H9 (cell line): ENCODE results near the gene CAMK1. TPM values are rescaled to one million over a fixed set of nuclear protein-coding genes. Genes with fewer than 3 reads are reported as not detected.

ENCODE experiments used
- DNase-seq: peaks from one replicate; pipeline ENCODE4 v3.0.0-alpha.2; 2017
- H2AFZ ChIP-seq: one replicate; pipeline ENCODE4 v1.6.1; 2013; ENCODE audit warnings: mild to moderate bottlenecking, low read length, control low read depth, moderate library complexity
- H2AK5ac ChIP-seq: 2 replicates; pipeline ENCODE4 v1.6.1; 2013; ENCODE audit warnings: low read length, control low read depth, mixed read lengths; ENCODE audit not compliant: insufficient read length
- H2BK120ac ChIP-seq: one replicate; pipeline ENCODE4 v1.6.1; 2013; ENCODE audit warnings: low read depth, mild to moderate bottlenecking, low read length, control low read depth, inconsistent platforms; ENCODE audit not compliant: poor library complexity, severe bottlenecking
- H2BK12ac ChIP-seq: 2 replicates; pipeline ENCODE4 v1.6.1; 2013; ENCODE audit warnings: low read length, control low read depth, mixed read lengths, low read depth; ENCODE audit not compliant: insufficient read length
- H2BK15ac ChIP-seq: 2 replicates; pipeline ENCODE4 v1.6.1; 2013; ENCODE audit warnings: low read depth, low read length, control low read depth
- H2BK20ac ChIP-seq: one replicate; pipeline ENCODE4 v1.6.1; 2013; ENCODE audit warnings: low read depth, mild to moderate bottlenecking, low read length, control low read depth, inconsistent platforms; ENCODE audit not compliant: poor library complexity, severe bottlenecking
- H2BK5ac ChIP-seq: 2 replicates; pipeline ENCODE4 v1.6.1; 2013; ENCODE audit warnings: low read length, control low read depth, mixed read lengths; ENCODE audit not compliant: insufficient read length
- H3K14ac ChIP-seq: 2 replicates; pipeline ENCODE4 v1.6.1; 2013; ENCODE audit warnings: low read length, control low read depth; ENCODE audit not compliant: insufficient read depth
- H3K18ac ChIP-seq: 2 replicates; pipeline ENCODE4 v1.6.1; 2013; ENCODE audit warnings: low read depth, mild to moderate bottlenecking, mixed read lengths, low read length, control low read depth; ENCODE audit not compliant: insufficient read length
- H3K23ac ChIP-seq: 2 replicates; pipeline ENCODE4 v1.6.1; 2013; ENCODE audit warnings: low read length, control low read depth, mixed read lengths, low read depth; ENCODE audit not compliant: insufficient read length
- H3K23me2 ChIP-seq: 2 replicates; pipeline ENCODE4 v1.6.1; 2013; ENCODE audit warnings: low read depth, mild to moderate bottlenecking, mixed read lengths, low read length, control low read depth; ENCODE audit not compliant: insufficient read length, poor library complexity, severe bottlenecking
- H3K27ac ChIP-seq: 2 replicates; pipeline ENCODE4 v1.5.1; 2013; ENCODE audit warnings: low read length, control low read depth, mixed read lengths, low read depth; ENCODE audit not compliant: insufficient read length
- H3K27me3 ChIP-seq: 2 replicates; pipeline ENCODE4 v1.6.1; 2013; ENCODE audit warnings: low read length, control low read depth, inconsistent platforms; ENCODE audit not compliant: insufficient read depth
- H3K4ac ChIP-seq: 2 replicates; pipeline ENCODE4 v1.6.1; 2013; ENCODE audit warnings: low read depth, mild to moderate bottlenecking, control low read depth, inconsistent platforms, low read length, moderate library complexity
- H3K4me1 ChIP-seq: 2 replicates; pipeline ENCODE4 v1.6.1; 2013; ENCODE audit warnings: low read length, control low read depth, inconsistent platforms; ENCODE audit not compliant: insufficient read depth
- H3K4me2 ChIP-seq: 2 replicates; pipeline ENCODE4 v1.6.1; 2013; ENCODE audit warnings: low read length, control low read depth, mixed read lengths; ENCODE audit not compliant: insufficient read length, insufficient read depth
- H3K56ac ChIP-seq: 2 replicates; pipeline ENCODE4 v1.6.1; 2013; ENCODE audit warnings: low read depth, mild to moderate bottlenecking, mixed read lengths, low read length, control low read depth; ENCODE audit not compliant: insufficient read length
- H3K79me1 ChIP-seq: 2 replicates; pipeline ENCODE4 v1.6.1; 2013; ENCODE audit warnings: low read depth, mild to moderate bottlenecking, moderate library complexity, low read length, control low read depth, inconsistent platforms; ENCODE audit not compliant: insufficient read depth, poor library complexity, severe bottlenecking
- H3K79me2 ChIP-seq: 2 replicates; pipeline ENCODE4 v1.6.1; 2013; ENCODE audit warnings: low read length, control low read depth, inconsistent platforms; ENCODE audit not compliant: insufficient read depth
- H3K9ac ChIP-seq: 2 replicates; pipeline ENCODE4 v1.6.1; 2013; ENCODE audit warnings: low read length, control low read depth, mixed read lengths; ENCODE audit not compliant: insufficient read length; ENCODE audit errors: extremely low read depth
- H3K9me3 ChIP-seq: one replicate; pipeline ENCODE4 v1.6.1; 2013; ENCODE audit warnings: low read depth, low read length, inconsistent platforms; ENCODE audit not compliant: control insufficient read depth
- H3T11ph ChIP-seq: one replicate; pipeline ENCODE4 v1.6.1; 2013; ENCODE audit warnings: mild to moderate bottlenecking, low read length, control low read depth, inconsistent platforms
- H4K20me1 ChIP-seq: one replicate; pipeline ENCODE4 v1.6.1; 2013; ENCODE audit not compliant: control insufficient read depth, insufficient read length, insufficient read depth
- H4K5ac ChIP-seq: 2 replicates; pipeline ENCODE4 v1.6.1; 2013; ENCODE audit warnings: low read depth, mild to moderate bottlenecking, mixed read lengths, low read length, control low read depth; ENCODE audit not compliant: insufficient read length
- H4K8ac ChIP-seq: replicated peaks from 2 replicates; pipeline ENCODE4 v1.6.1; 2013; ENCODE audit warnings: low read length, control low read depth, mixed read lengths, low read depth; ENCODE audit not compliant: insufficient read length
- H4K91ac ChIP-seq: 2 replicates; pipeline ENCODE4 v1.6.1; 2013; ENCODE audit warnings: low read depth, mild to moderate bottlenecking, moderate library complexity, mixed read lengths, low read length, control low read depth; ENCODE audit not compliant: insufficient read length
- H3K27ac Mint-ChIP-seq, 3 experiments: 2 replicates in 2 of 3; 3 replicates in 1 of 3; pipeline ENCODE4 v1.8.0; 2020 to 2021; ENCODE audit warnings: mixed read lengths in 3 of 3, mild to moderate bottlenecking in 1 of 3, moderate library complexity in 1 of 3
- H3K27me3 Mint-ChIP-seq: 2 replicates; pipeline ENCODE4 v1.8.0; 2021; ENCODE audit warnings: low read depth, mild to moderate bottlenecking, moderate library complexity, mixed read lengths
- H3K36me3 Mint-ChIP-seq, 3 experiments: 2 replicates in 2 of 3; 3 replicates in 1 of 3; pipeline ENCODE4 v1.8.0; 2020 to 2021; ENCODE audit warnings: low read depth in 3 of 3, mixed read lengths in 3 of 3; ENCODE audit not compliant: insufficient read depth in 1 of 3
- H3K4me1 Mint-ChIP-seq, 2 experiments: 2 replicates each; pipeline ENCODE4 v1.8.0; 2020; ENCODE audit warnings: mixed read lengths in 2 of 2
- H3K4me3 Mint-ChIP-seq, 2 experiments: 2 replicates in 1 of 2; 3 replicates in 1 of 2; pipeline ENCODE4 v1.8.0; 2020 to 2021; ENCODE audit warnings: mild to moderate bottlenecking in 2 of 2, mixed read lengths in 2 of 2, moderate library complexity in 1 of 2
- H3K9me3 Mint-ChIP-seq, 2 experiments: 2 replicates in 1 of 2; 3 replicates in 1 of 2; pipeline ENCODE4 v1.8.0; 2020; ENCODE audit warnings: mild to moderate bottlenecking in 2 of 2, mixed read lengths in 2 of 2, moderate library complexity in 1 of 2
- WGBS: extraction: QIAGEN DNeasy Blood & Tissue Kit; methylation state at CpG from one replicate; pipeline ENCODE4 v1.1.7; 2013; ENCODE audit warnings: missing lambda C conversion rate, low lambda C conversion rate, mixed read lengths; ENCODE audit not compliant: insufficient read length; ENCODE audit errors: extremely low coverage; 5-methylcytosine and 5-hydroxymethylcytosine counted together
- total RNA-seq: library from RNA; stranded (reverse); gene quantifications from 2 replicates; pipeline ENCODE4 v1.2.1, GENCODE V29; 2021
- TF ChIP-seq, protein P1 (sequence below): fragments of 200-600 bp; sonication (generic); conservative IDR thresholded peaks from 3 replicates; pipeline ENCODE4 v1.8.0; 2021; ENCODE audit warnings: antibody characterized with exemption, mild to moderate bottlenecking

Gene CAMK1
- total RNA-seq, 1 experiment from 2014 or later = 9.2 TPM

DNA sequence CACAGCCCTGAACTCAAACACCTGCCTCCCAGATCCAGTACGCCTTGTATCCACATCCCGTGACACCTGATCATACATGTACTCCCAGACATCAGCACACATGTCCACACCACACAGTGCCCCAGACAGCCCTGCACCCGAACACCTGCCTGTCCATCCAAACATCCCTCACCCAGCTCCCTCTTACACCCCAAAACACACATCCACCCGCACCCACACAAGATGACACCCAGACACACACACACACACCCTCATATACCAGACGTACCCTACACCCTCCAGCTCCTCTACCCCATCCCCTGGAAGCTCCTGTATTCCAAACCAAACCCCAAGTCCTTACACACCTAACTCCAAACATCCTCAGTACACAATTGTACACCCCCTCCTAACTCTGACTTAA is 735 bp downstream of the CAMK1 start:
- H2BK20ac ChIP-seq = no peak overlapping the region
- H3K56ac ChIP-seq = no peak overlapping the region
- Mint-ChIP-seq H3K27me3 (peaks cover 58% of the 10 kb centered on the region), H3K9me3 (no peaks in the 10 kb centered on the region), H3K27ac (peak overlapping the region in 1 of 3 experiments; percentile 79; a peak in 1 of 7 replicates), H3K4me3 (peak overlapping the region; percentile 63 to 76), H3K36me3 (peaks cover 0 to 15% (median 2%) of the 10 kb centered on the region in 3 experiments; a peak in 3 of 7 replicates), H3K4me1 (peaks cover 21 to 32% of the 10 kb centered on the region in 2 experiments)
- H3K27ac ChIP-seq = no peak overlapping the region
- no peak overlapping the region for H2BK12ac ChIP-seq
- H3K27me3 ChIP-seq = no peaks in the 10 kb centered on the region; the same call in 1 of the 2 replicates
- no peak overlapping the region for H4K5ac ChIP-seq
- DNase-seq = no peak
- no peaks in the 10 kb centered on the region for H3K9me3 ChIP-seq
- no peak overlapping the region for H3K14ac ChIP-seq
- H3K23ac ChIP-seq = no peak overlapping the region
- H3K9ac ChIP-seq = no peak overlapping the region
- no peak overlapping the region for H4K8ac ChIP-seq
- TF ChIP-seq, protein P1, sequence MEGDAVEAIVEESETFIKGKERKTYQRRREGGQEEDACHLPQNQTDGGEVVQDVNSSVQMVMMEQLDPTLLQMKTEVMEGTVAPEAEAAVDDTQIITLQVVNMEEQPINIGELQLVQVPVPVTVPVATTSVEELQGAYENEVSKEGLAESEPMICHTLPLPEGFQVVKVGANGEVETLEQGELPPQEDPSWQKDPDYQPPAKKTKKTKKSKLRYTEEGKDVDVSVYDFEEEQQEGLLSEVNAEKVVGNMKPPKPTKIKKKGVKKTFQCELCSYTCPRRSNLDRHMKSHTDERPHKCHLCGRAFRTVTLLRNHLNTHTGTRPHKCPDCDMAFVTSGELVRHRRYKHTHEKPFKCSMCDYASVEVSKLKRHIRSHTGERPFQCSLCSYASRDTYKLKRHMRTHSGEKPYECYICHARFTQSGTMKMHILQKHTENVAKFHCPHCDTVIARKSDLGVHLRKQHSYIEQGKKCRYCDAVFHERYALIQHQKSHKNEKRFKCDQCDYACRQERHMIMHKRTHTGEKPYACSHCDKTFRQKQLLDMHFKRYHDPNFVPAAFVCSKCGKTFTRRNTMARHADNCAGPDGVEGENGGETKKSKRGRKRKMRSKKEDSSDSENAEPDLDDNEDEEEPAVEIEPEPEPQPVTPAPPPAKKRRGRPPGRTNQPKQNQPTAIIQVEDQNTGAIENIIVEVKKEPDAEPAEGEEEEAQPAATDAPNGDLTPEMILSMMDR = no peak
- no peak overlapping the region for H3K18ac ChIP-seq
- H3T11ph ChIP-seq = no peak overlapping the region
- H3K4ac ChIP-seq = no peak overlapping the region
- no peak overlapping the region for H2BK15ac ChIP-seq
- no peak overlapping the region for H2BK120ac ChIP-seq
- H4K91ac ChIP-seq = no peak overlapping the region
- no peak overlapping the region for H2AFZ ChIP-seq
- no peak overlapping the region for H2BK5ac ChIP-seq
- H2AK5ac ChIP-seq = no peak overlapping the region
- no peaks in the 10 kb centered on the region for H3K79me1 ChIP-seq
- no peak overlapping the region for H3K4me2 ChIP-seq
- 100% methylated on average over 1 of the region's 5 CpGs for WGBS
- no peaks in the 10 kb centered on the region for H4K20me1 ChIP-seq
- no peaks in the 10 kb centered on the region for H3K23me2 ChIP-seq
- no peaks in the 10 kb centered on the region for H3K79me2 ChIP-seq
- no peaks in the 10 kb centered on the region for H3K4me1 ChIP-seq
